Prostate gland (tissue), 2 donors: ENCODE measurements around the gene TADA2A. TPM values are rescaled to one million over a fixed set of nuclear protein-coding genes. Genes with fewer than 3 reads are reported as not detected.

Experiments used
- DNase-seq: peaks from one replicate; pipeline ENCODE4 v3.0.0-alpha.2; 2019; ENCODE audit warnings: low spot score
- H3K27ac ChIP-seq, 2 donors: fragments of 200-600 bp; sonication (generic); 2 replicates each; pipeline ENCODE4 v1.5.1; 2017 to 2019
- H3K27me3 ChIP-seq: fragments of 200-600 bp; sonication (generic); replicated peaks from 2 replicates; pipeline ENCODE4 v1.5.1; 2019; ENCODE audit not compliant: insufficient read depth
- H3K36me3 ChIP-seq, 2 donors: fragments of 200-600 bp; sonication (generic); 1 replicate in 1 of 2; 2 replicates in 1 of 2; pipeline versions ENCODE4 v1.5.1 to v1.8.1; 2017 to 2019
- H3K4me1 ChIP-seq: fragments of 200-600 bp; sonication (generic); replicated peaks from 2 replicates; pipeline ENCODE4 v1.5.1; 2019
- H3K4me3 ChIP-seq, 2 donors: fragments of 200-600 bp; sonication (generic); 2 replicates each; pipeline ENCODE4 v1.5.1; 2017 to 2019
- H3K9me3 ChIP-seq: fragments of 200-600 bp; sonication (generic); 2 replicates; pipeline ENCODE4 v1.5.1; 2017
- CTCF ChIP-seq, 4 experiments: fragments of 200-600 bp in 2 of 4; fragments of 450-650 bp in 2 of 4; sonication (generic) in 2 of 4; IDR thresholded peaks; 1 replicate in 3 of 4; 2 replicates in 1 of 4; pipeline ENCODE4 v1.5.1; 2016 to 2019; ENCODE audit warnings: antibody characterized with exemption in 4 of 4, mild to moderate bottlenecking in 2 of 4, moderate library complexity in 2 of 4
- POLR2A ChIP-seq: fragments of 450-650 bp; IDR thresholded peaks from one replicate; pipeline ENCODE4 v1.6.1; 2016; ENCODE audit warnings: antibody characterized with exemption, mild to moderate bottlenecking
- POLR2AphosphoS5 ChIP-seq: sonication (generic); formaldehyde crosslinking; IDR thresholded peaks from one replicate; pipeline ENCODE4 v1.6.1; 2017; ENCODE audit warnings: antibody characterized with exemption
- WGBS: methylation state at CpG from one replicate; pipeline ENCODE4 v1.1.5; 2018; 5-methylcytosine and 5-hydroxymethylcytosine counted together
- intact Hi-C: fragments of 100-400 bp; cut with DNase I; formaldehyde crosslinking; loops from one replicate; pipeline ENCODE4 v1.14.2; 2022
- total RNA-seq, 2 donors: library from RNA; depleted of rRNA; stranded (reverse); fragments of >200 nt; gene quantifications; one replicate each; pipeline ENCODE4 v1.1.0, GENCODE V29; 2016

The TADA2A gene
- total RNA-seq, result 10 to 100 TPM; 13.0 to 29.7 TPM

GRCh38 chr17:37406635-37407461, at the start of gene TADA2A, which contains the start of gene ACACA:
TSS of gene TADA2A (plus strand) at chr17:37406886. CDS start at chr17:37411366, 4,480 bp downstream.
TSS of gene ACACA (minus strand) at chr17:37406836. CDS start at chr17:37406299, 537 bp downstream.
- H3K9me3 ChIP-seq, result no peaks in the 10 kb centered on the region
- DNase-seq, result peak; percentile 69
- TF ChIP-seq POLR2A (peak; percentile 58), POLR2AphosphoS5 (peak; percentile 37), CTCF (IDR thresholded peaks at IDR 0.05) (peak in 2 of 4 experiments; percentile 19 to 39)
- H3K4me3 ChIP-seq, result peak within 1 kb of the TSS; percentile 67 to 84
- under 1% methylated on average over 73 of the region's 98 CpGs for WGBS
- intact Hi-C loops, result loop anchor here (2.0 kb wide), 1 partner anchor 84 kb away; no protein-coding TSS in a partner anchor
- H3K27ac ChIP-seq, result peak within 1 kb of the TSS; percentile 85 to 88
- no peaks in the 10 kb centered on the region for H3K4me1 ChIP-seq
- H3K36me3 ChIP-seq, result peaks cover 0 to 5% of the 10 kb centered on the region in 2 donors
- H3K27me3 ChIP-seq, result no peaks in the 10 kb centered on the region

- peak overlapping the region; percentile 92 to 94 for H3K27ac ChIP-seq
- TF ChIP-seq POLR2A (no peak), POLR2AphosphoS5 (peak; percentile 67)
- WGBS, result under 1% methylated on average over 21 of the region's 21 CpGs
- peak overlapping the region; percentile 81 to 87 for H3K4me3 ChIP-seq
- peak; percentile 68 for DNase-seq
- no peaks in the 10 kb centered on the region for H3K27me3 ChIP-seq
- intact Hi-C loops, result loop anchor here (5.0 to 10.0 kb wide), 2 partner anchors 56 to 823 kb away; partner anchors contain the start of genes MYO19 and PIGW
- H3K9me3 ChIP-seq, result no peaks in the 10 kb centered on the region
- no peaks in the 10 kb centered on the region for H3K4me1 ChIP-seq
- no peaks in the 10 kb centered on the region for H3K36me3 ChIP-seq
Measured at GRCh38 chr17:37358098-37358829, 48.4 kb upstream of the TADA2A start.

GRCh38 chr17:37358830-37359681, 47.6 kb upstream of the TADA2A start:
- intact Hi-C loops, result loop anchor here (5.0 to 10.0 kb wide), 2 partner anchors 57 to 824 kb away; partner anchors contain the start of genes MYO19 and PIGW
- peak; percentile 87 for DNase-seq
- Histone ChIP-seq H3K27ac (peak overlapping the region; percentile 92 to 94), H3K4me3 (peak overlapping the region; percentile 81 to 87), H3K9me3 (no peaks in the 10 kb centered on the region), H3K4me1 (no peaks in the 10 kb centered on the region), H3K36me3 (no peaks in the 10 kb centered on the region), H3K27me3 (no peaks in the 10 kb centered on the region)
- peak; percentile 59 for TF ChIP-seq POLR2A
- TF ChIP-seq POLR2AphosphoS5, result no peak
- TF ChIP-seq CTCF (IDR thresholded peaks at IDR 0.05), result peak; percentile 25 to 59 (median 50)
- WGBS, result 1% methylated on average over 15 of the region's 88 CpGs

GRCh38 chr17:37359682-37360188, 47.0 kb upstream of the TADA2A start:
- Histone ChIP-seq H3K36me3 (no peaks in the 10 kb centered on the region), H3K4me3 (peak overlapping the region; percentile 81 to 87), H3K9me3 (no peaks in the 10 kb centered on the region), H3K27me3 (no peaks in the 10 kb centered on the region), H3K27ac (peak overlapping the region; percentile 92 to 94), H3K4me1 (no peaks in the 10 kb centered on the region)
- TF ChIP-seq POLR2AphosphoS5 (peak; percentile 4), CTCF (IDR thresholded peaks at IDR 0.05) (no peak)
- 2% methylated on average over 18 of the region's 18 CpGs for WGBS
- intact Hi-C loops, result loop anchor here (5.0 to 10.0 kb wide), 2 partner anchors 57 to 825 kb away; partner anchors contain the start of genes MYO19 and PIGW
- DNase-seq, result no peak
